Central memory CD4-positive, alpha-beta T cell (primary cell): ENCODE data around the gene EIF4G3.

ENCODE experiments used
- DNase-seq: peaks from one replicate; pipeline ENCODE4 v3.0.0; 2022

Gene EIF4G3

DNA sequence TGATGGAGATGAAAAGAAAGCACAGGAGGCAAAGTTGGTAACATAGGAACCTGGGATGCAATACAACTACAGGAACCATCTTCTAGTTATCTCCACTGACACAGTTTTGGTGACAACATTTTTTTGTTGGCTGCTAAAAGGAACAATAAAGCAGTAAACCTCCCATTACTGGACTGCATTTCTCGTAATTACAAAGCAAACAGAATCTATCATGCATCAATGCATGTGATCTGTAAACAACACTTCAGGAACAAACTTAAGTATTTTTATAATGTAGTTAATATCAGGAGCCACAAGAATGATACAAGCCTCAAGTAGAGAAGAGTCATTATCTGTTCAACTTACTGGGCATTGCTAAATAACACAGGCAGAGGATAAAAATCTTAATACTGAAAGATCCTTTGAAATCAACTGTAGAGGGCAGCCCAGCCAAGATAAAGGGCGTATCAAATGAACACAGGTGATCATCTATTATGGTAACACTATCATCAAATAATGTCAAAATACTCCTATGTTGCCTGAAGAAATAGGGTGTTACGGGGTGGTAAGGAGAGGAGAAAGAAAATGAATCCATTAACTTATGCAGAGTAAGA is 193.3 kb downstream of the EIF4G3 start:
- DNase-seq = no peak

DNA sequence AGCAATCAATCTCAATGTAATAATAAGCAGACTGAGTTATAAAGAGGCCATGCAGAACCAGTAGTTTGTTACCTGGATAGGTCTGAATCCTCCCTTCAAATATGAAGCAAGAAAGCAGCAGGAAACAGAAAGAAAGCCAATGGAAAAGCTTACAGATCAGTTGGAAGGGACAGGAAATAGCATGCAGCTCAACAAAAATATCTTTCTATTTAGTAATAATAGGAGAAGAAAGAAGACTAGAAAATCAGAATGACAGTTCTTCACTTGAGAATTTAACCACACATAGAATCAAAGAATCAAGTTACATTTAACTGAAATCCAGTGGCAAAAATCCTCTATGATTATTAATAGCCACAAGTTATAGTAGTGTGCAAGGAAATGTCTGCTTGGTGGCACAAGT is 194.4 kb downstream of the EIF4G3 start:
- no peak for DNase-seq

DNA sequence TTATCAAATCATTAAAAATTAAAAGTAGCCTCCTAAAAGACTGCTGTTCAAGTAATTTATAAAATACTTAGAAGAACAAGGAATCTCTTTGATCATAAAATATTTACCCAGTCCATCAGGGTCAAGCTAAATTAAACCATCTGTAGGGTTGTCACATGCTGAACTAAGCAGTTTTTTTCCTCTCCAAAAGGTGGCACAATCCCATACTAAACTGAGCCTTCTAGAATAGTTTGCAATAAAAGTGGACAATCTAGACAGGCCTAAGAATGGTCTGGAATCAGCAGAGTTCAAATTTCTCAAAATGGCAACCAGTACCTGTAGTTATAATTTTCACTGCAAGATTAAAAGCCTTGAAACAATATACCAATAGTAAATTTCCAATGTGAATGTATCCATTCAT is 194.8 kb downstream of the EIF4G3 start:
- DNase-seq = no peak

DNA sequence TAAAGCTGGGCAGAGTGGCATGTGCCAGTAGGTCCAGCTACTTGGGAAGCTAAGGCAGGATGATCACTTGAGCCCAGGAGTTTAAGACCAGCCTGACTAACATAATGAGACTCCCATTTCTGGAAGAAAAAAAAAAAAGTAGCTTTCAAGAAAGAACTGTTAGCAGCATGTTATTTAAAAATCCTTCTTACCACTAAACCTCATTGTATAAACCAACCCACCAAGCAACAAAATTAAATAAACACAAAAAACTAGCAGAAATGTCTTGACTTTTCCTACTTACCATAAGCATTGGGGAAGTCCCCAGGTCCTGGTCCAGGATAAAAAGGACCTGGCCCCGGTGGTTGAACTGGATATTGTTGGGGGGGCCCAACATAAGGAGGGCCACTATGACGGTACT is 196.6 kb downstream of the EIF4G3 start:
- DNase-seq = no peak

DNA sequence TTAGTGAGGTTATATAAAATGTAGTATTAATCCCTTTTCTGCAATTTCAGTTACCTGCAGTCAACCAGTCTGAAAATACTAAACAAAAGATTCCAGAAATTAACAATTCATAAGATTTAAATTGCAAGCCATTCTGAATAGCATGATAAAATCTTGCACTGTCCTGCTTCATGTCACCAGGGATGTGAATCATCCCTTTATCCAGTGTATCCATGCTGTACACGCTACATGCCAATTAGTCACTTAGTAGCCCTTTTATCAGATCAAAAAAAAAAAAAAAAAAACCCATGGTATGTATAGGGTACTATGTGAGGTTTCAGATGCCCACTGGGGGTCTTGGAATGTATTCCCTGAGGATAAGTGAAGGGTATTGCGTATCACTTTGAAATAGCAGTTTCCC is 198.3 kb downstream of the EIF4G3 start:
- DNase-seq = no peak

DNA sequence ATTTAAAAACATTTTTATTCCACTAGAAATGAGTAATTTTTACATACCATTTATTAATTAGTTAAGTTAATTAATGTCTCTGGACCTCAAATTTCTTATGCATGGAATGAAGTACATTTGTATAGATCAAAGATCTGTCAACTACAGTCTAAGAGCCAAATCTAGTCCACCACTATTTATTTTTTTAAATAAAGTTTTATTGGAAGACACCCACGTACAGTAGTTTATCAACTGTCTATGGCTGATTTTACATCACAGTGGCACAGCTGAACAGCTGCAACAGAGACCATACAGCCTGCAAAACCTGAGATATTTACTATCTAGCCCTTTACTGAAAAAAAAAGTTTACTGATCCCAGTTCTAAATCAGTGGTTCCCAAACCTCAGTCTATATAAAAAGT is 201.0 kb downstream of the EIF4G3 start:
- DNase-seq = no peak

DNA sequence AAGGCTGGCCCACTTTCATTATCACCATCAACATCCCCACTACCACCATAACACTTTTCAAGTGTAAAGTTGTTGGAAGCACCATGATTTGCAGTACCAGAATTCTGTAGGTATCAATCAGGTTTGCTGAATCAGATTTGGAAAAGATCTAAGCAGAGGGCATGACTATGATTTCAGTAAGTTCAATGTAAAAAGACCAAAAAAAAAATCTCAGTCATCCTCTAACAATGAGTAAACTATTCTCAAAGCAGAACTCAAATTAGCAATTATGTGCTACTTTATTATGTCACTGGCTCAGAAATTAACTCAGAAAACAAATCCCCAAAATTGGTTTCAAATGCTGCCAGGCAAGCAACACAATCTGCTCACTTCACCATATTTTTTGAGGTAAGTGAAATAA is 201.7 kb downstream of the EIF4G3 start:
- DNase-seq = no peak

DNA sequence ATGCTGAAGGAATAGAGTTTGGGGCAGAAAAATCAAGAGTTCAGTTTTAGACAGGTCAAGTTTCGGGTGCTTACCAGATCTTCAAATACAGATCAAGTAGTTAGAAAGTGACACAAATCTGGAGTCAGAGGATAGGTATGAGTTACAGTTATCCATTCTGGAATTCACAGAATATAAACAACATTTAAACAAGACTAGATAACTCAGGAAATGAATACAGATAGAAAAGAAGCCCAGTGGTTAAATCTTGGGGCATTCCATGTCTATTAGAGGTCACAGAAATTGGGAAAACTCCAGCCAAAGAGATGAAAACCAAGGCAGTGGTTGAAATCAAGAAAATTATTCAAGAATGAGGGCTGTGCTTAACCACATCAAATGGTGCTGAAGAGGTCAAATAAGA is 202.6 kb downstream of the EIF4G3 start:
- no peak for DNase-seq

DNA sequence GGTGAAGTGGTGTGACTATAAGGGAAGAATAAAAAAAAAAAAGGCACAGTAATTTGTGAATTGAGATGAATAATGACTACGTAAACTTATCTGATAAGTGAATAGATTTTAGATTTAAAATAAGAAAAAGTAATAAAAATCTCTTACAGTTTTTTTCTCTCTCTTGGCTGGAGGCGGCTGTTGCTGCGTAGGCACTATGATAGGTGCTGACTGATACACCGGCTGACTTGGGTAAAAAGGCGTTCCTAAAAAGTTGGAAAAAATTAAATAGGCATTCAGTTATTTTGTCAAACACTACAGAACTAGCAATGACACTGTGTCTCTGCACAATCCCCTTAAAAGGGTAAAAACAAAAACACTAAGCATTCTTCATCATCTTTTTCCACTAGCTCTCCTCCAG is 203.8 kb downstream of the EIF4G3 start:
- no peak for DNase-seq

DNA sequence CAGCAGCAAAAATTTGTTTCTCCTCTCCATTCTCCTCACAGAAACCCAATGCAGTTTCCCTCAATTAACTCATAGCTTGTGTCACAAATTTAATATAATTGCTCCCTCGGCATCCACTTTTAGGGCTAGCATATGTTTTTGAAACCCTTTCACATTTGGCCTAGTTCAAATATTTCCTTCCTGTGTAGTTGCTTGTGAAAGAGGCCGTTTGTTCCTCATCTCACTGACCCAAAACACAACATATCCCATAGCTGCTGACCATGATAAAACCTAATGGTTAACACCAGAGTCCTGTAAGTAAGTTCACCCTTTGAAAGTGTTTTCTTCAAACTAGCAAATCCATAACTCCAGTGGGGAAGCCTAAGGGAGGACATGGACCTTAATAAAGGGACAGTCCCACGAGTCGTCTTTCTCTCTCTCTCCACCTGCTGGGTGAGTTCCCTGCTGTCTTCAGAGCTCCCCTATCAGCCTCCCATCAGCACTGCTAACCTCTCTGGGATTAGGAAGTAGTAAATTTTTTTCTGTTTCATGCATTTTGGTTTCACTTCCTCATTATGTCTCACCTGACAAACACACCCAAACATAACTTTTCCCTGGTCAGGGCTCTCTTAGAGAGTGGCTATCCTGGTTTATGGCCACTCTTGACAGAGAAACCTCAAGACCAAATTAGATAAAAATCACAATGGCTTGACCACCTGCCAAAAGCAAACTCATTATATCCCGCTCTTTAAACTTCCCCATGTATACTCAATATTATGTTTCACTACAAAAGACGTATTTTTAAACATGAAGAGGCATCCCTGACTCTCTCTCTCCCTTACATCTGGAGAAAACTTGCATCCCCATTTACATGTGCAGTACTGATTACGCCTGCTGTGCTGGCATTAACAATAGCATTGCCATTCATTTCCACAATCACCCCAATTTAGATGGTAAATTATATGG is 211.9 kb downstream of the EIF4G3 start:
- DNase-seq = no peak

DNA sequence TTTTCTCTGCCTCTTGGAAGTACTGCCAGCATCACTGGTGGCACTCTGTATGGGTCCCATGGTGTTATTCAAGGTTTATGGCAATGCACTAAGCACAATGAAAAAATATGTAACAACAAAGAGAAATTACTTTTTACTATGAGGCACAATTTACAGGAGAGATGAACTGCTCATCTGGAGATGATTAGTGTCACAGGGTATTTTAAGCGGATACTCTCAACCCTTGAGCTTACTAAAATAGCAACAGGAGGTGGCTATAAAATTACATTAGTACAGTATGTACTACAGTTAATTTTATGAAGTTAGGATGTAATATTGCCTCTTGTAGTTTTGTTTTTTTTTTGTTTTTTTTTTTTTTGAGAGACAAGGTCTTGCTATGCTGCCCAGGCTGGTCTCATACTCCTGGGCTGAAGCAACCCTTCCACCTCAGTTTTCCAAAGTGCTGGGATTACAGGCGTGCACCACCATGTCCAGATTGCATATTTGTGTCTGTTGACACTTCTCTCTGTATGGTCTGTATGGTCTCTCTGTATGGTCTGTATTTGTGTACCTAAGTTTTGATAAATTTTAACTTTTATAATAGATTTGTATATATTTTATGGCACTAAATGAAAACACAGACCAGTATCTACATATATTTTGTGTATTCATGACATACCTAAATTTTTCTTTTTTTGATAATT is 214.0 kb downstream of the EIF4G3 start:
- DNase-seq = no peak

DNA sequence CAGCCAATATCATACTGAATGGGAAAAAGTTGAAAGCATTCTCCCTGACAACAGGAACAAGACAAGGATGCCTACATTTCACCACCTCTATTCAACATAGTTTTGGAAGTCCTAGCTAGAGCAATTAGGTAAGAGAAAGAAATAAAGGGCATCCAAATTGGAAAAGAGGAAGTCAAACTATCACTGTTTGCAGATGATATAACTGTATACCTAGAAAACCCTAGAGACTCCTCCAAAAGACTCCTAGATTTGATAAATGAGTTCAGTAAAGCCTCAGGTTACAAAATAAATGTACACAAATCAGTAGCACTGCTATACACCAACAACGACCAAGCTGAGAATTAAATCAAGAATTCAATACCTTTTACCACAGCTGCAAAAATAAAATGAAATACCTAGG is 218.3 kb downstream of the EIF4G3 start:
- DNase-seq = no peak

DNA sequence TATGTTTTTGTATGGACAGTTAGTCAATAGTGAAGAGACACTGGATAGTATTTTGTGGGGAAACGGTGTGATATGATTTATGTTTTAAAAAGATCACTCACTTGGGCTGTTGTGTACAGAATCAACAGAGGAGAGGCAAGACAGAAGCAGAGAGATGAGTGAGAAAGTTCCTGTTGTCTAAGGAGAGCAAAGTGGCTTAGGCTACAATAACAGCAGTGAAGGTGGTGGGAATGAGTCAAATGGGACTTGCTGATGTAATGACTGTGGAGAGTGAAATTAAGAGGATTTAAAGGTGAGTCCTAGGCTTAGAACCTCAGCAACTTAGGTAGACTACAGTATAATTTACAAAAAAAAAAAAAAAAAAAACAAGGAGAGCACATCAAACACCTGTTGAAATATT is 220.4 kb downstream of the EIF4G3 start:
- DNase-seq = no peak

DNA sequence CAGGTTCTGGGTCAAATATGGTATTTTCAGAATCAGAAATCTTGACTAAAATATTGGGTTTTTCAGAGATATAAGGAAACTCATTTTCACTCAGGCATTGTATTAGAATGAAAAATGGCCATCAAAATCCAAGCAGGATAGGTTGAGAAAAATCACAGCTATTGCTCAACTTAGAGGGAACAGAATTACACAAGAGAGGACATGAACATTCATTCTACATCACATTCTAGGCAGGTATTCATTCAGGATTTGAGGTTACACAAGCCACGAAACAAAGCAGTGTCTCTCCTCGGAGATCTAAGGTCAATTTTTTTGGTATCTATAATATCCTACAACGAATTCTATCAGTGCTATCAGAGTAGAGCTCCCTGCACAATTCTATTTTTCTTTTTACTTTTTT is 226.0 kb downstream of the EIF4G3 start:
- no peak for DNase-seq

DNA sequence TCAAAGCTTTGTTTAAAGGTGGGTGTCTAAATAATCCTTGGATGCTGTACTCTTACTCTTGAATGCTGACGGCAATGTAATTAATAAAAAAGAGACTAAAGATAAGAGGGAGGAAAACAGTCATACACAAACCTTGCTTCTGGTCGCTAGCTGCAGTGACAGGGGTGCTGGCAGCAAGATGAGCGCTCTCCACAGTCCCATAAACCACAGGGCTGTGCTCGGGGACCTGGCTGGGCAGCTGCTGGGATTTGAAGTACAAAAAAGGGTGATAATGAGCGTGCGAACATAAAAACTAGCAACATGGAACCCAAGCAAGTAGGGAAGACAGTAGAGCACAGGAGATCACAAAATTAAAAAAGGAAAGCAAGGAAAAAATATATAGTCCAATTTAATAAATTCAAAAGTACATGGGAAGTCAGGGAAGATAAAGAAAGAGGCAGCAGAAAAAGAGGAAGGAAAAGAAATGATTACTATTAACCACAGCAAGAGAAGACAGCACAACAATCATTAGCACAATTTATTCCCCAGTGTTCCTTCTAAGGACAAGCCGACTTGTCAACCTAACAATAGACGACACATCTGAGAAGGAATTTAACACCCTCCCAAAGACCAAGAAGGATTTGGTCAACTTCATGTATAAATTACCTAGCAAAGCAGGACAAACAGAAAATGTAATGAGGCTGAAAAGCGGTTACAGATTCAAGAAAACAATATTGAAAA is 226.7 kb downstream of the EIF4G3 start:
- DNase-seq = no peak

DNA sequence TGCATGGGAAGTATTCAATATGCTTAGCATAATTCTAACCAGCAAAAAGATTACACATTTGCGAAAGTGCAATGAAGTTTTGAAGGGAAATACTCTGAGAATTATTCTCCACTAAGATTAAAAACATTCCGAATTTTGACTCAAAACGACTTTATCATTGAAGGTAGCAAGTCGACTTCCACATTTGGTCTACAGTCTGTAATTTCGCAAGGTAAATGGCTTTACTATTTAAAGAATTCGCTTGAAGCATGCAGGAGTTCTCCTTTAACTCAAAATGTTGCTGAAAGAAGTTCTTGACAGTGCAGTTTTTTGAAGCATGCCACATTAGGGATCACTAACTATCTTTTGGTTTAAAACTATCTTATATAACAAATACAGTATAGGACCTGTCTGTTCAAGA is 228.6 kb downstream of the EIF4G3 start:
- no peak for DNase-seq

DNA sequence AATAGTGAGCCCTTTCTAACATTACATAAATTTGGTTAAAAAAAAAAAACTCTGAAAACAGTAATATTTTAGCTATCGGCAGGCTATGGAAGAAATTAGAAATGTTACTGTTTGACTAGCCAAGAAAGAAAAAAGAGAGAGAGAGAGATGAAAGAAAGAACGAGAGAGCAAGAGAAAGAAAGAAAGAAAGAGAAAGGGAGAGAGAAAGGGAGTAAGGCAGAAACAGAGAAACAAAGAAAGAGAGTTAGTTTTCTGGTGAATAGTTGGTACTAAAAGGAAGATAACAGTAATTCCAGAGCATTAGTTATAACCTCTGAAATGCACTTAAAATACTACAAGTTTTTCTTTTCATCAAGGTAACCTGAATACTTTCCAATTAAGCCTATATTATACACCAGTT is 229.3 kb downstream of the EIF4G3 start:
- DNase-seq = no peak

DNA sequence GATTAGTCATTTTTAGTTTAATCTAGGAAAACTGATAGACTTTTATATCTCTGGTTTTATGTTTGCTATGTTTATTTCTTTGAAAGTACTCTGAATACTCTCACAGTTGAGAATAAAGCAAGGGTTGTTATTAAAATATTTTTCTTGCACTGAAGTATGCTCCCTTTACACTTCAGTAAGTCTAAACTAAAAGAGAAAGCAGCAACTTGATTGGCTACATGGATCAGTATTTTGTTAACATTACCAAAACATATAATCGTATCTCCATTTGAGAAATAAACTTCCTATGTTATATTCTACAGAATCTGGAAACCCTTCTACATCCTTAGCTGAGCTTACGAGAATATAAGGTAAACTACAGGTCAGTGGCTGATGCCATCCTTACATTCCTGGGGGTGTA is 240.1 kb downstream of the EIF4G3 start:
- no peak for DNase-seq

DNA sequence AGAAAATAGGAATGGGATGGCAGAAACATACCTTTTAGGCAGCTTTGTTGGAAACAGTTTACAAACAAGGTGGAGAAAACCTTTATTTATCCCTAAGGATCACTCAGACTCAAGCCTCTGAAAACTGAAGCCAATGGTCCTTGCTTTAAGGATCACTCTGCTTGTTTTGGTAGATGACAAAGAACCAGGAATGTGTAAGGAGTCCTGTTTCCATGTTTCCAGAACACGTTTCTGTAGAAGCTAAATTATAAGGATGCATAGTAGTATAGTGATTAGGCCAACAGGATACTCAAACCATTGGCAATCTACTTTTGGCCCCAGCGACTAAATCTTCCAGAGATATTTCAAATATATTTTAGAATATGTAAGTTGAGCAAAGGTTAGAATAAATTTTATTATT is 240.5 kb downstream of the EIF4G3 start:
- DNase-seq = no peak

DNA sequence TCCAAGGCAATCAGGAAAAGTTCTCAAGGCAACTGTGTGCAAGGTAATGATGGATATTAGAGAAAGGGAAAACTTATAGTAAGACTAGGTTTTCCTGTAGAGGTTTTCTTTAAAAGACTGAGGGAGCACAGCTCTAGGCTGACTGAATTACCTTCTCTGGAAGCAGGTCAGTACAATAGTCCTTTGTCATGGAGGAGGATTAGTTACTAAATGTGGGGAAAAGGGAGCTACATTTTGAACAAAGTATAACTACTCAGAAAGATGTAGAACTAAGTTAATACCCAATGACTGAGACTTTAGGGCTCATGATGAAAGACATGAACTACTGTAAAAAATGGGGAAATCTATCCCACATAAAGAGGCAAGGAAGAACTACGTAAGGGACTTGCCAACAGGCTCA is 241.0 kb downstream of the EIF4G3 start:
- no peak for DNase-seq

DNA sequence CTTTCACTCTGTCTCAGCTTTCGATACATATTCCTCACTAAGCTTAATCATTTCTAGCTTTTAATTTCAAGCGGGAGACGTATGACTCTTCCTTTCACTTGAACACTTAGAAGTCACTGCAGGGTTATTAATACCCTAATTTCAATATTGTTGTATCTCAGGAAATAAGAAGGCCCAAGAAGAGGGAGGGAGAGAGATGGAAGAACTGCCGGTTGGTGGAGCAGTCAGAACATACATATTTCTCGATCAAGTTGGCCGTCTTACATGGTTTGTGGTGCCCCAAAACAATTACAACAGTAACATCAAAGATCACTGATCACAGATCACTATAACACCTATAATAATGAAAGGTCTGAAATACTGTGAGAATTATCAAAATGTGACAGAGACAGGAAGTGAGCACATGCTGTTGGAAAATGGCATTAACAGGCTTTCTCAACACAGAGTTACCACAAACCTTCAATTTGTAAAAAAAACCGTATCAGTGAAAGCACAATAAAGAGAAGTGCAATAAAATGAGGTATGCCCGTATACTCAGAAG is 244.2 kb downstream of the EIF4G3 start:
- DNase-seq = no peak

DNA sequence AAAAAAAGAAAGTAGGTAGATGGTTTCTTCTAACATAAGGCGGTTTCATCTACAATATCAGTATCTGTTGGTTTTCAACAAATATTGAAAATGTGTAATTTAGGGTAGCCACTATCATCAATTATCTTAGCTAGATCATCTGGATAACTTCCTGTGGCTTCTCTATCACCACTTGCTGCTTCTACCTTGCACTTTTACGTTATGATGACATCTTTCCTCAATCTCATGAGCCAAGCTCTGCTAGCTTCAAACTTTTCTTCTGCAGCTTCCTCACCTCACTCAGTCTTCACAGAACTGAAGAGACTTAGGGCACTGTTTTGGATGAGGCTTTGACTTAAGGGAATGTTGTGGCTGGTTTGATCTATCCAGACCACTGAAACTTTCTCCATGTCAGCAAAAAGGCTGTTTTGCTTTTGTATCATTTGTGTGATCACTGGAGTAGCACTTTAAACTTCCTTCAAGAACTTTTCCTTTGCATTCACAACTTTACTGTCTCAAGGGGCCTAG is 244.7 kb downstream of the EIF4G3 start:
- no peak for DNase-seq

DNA sequence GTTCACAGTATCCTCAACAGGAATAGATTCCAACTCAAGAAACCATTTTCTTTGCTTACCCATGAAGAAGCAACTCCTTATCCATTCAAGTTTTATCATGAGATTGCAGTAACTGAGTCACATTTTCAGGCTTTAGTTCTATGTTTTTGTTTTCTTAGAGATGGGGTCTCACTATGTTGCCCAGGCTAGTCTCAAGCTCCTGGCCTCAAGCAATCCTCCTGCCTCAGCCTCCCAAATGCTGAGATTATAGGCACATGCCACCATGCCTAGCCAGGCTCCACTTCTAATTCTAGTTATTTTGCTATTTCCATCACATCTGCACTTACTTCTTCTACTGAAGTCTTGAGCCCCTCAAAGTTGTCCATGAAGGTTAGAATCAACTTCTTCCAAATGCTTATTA is 246.3 kb downstream of the EIF4G3 start:
- DNase-seq = no peak
